Measurements from ENCODE around the gene SPAAR.

DNA sequence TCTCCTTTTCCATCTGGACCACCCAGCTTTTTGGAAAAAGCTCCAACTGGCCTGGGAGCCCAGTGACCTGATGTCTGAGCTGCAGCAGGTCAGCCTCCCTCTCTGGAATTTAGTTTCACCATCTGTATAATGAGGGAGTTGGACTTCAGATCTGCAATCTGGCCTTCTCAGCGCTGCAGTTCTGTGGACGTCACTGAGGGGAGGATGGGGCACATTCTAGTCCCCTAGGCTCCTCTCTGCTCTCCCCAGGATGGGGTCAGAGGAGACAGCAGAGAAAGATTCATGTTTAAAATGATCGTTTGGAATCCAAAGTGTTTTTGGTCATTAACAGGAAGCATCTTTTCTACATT lies 49.3 kb upstream of the SPAAR start:
- TF ChIP-seq, protein P1, sequence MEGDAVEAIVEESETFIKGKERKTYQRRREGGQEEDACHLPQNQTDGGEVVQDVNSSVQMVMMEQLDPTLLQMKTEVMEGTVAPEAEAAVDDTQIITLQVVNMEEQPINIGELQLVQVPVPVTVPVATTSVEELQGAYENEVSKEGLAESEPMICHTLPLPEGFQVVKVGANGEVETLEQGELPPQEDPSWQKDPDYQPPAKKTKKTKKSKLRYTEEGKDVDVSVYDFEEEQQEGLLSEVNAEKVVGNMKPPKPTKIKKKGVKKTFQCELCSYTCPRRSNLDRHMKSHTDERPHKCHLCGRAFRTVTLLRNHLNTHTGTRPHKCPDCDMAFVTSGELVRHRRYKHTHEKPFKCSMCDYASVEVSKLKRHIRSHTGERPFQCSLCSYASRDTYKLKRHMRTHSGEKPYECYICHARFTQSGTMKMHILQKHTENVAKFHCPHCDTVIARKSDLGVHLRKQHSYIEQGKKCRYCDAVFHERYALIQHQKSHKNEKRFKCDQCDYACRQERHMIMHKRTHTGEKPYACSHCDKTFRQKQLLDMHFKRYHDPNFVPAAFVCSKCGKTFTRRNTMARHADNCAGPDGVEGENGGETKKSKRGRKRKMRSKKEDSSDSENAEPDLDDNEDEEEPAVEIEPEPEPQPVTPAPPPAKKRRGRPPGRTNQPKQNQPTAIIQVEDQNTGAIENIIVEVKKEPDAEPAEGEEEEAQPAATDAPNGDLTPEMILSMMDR (conservative IDR thresholded peaks at IDR 0.05; ENCODE audit: low read length) = no peak
- TF ChIP-seq EZH2phosphoT487 (IDR thresholded peaks at IDR 0.05; ENCODE audit: borderline replicate concordance) = no peak

Data from Loucy (cell line).